Colonic mucosa (tissue), 4 donors: ENCODE results near the gene RNF183. TPM values are rescaled to one million over a fixed set of nuclear protein-coding genes. Genes with fewer than 3 reads are reported as not detected.
A peak's percentile ranks its signal among the peaks of the same experiment; 100 is the strongest.

Source experiments
- DNase-seq: peaks from one replicate; pipeline ENCODE4 v3.0.0-alpha.2; 2020
- H3K27ac ChIP-seq: fragments of 200-600 bp; one replicate; pipeline ENCODE4 v1.8.0; 2021
- H3K27me3 ChIP-seq: fragments of 200-600 bp; one replicate; pipeline ENCODE4 v1.8.0; 2021
- H3K36me3 ChIP-seq: fragments of 200-600 bp; one replicate; pipeline ENCODE4 v1.8.0; 2021
- H3K4me1 ChIP-seq: fragments of 200-600 bp; one replicate; pipeline ENCODE4 v1.8.0; 2021; ENCODE audit warnings: mild to moderate bottlenecking
- H3K4me3 ChIP-seq: fragments of 200-600 bp; one replicate; pipeline ENCODE4 v1.8.0; 2021
- H3K9ac ChIP-seq, 2 donors: one replicate each; pipeline ENCODE4 v1.7.0; 2013; ENCODE audit warnings: control low read depth in 2 of 2, low read depth in 2 of 2, low read length in 2 of 2
- H3K9me3 ChIP-seq: fragments of 200-600 bp; one replicate; pipeline ENCODE4 v1.8.0; 2021
- CTCF ChIP-seq: fragments of 200-600 bp; IDR thresholded peaks from one replicate; pipeline ENCODE4 v1.8.0; 2022; ENCODE audit warnings: antibody characterized with exemption, mild to moderate bottlenecking
- intact Hi-C: fragments of 100-400 bp; cut with DNase I; formaldehyde crosslinking; loops from one replicate; pipeline ENCODE4 v1.14.1; 2022
- total RNA-seq, 2 donors: library from RNA; stranded (reverse); fragmentation: NEBNext Ultra II Directional in 1 of 2; extraction: Animal tissue kit (Norgen Biotek cat#: 25700) in 1 of 2; gene quantifications; one replicate each; pipeline ENCODE4 v1.2.1, GENCODE V29; 2021
- donor health status: healthy.
- donor health status: DM: no; HTN: no; CAD: no.
- donor health status: DM: no; HTN: no; CAD: no.

The RNF183 gene
- total RNA-seq, 2 donors from 2014 or later, result 0.57 to 9.2 TPM

DNA sequence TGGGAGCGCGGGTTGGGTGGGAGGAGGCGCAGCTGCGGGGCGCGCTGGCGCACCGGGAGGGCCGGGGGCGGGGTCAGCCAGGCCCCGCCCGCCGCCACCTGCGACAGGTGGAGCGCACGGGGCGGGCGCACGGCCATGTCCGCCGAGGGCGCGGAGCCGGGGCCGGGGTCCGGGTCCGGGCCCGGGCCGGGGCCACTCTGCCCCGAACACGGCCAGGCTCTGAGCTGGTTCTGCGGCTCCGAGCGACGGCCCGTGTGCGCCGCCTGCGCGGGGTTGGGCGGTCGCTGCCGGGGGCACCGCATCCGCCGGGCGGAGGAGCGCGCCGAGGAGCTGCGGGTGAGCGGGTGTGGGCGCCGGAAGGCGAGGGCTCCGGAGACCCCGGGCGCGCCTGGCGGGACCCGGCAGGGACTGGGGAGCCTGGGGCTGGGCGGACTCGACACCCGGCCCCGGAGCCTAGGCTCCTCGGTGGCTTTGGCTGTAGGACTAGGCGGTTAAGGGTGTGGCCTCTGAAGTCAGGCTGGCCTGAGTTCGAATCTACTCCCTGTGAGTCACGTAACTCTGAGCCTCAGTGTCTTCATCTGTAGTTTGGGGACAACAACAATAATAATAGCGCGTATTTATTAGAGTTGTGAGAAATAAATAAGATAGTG lies 46.4 kb upstream of the RNF183 start, which contains the start of gene BSPRY:
Gene BSPRY, plus strand, starts transcription at position 97 of the 650 bp plus-strand sequence. Its CDS starts 39 bp downstream, at position 136.
- peaks cover 16% of the 10 kb centered on the region for H3K4me1 ChIP-seq
- peak within 1 kb of the TSS; percentile 70 to 75 for H3K9ac ChIP-seq
- peak within 1 kb of the TSS; percentile 67 for H3K4me3 ChIP-seq
- no peaks in the 10 kb centered on the region for H3K36me3 ChIP-seq
- no peak for TF ChIP-seq CTCF
- intact Hi-C loops, result no loop called here
- no peaks in the 10 kb centered on the region for H3K9me3 ChIP-seq
- DNase-seq, result peak; percentile 63
- H3K27ac ChIP-seq, result peak within 1 kb of the TSS; percentile 36
- no peaks in the 10 kb centered on the region for H3K27me3 ChIP-seq

- intact Hi-C loops, result no loop called here
- H3K9ac ChIP-seq, result peak overlapping the region; percentile 54 to 70
- peaks cover 21% of the 10 kb centered on the region for H3K4me1 ChIP-seq
- no peak for DNase-seq
- no peaks in the 10 kb centered on the region for H3K36me3 ChIP-seq
- H3K9me3 ChIP-seq, result no peaks in the 10 kb centered on the region
- TF ChIP-seq CTCF, result no peak
- H3K4me3 ChIP-seq, result peak overlapping the region; percentile 67
- H3K27ac ChIP-seq, result no peak overlapping the region
- H3K27me3 ChIP-seq, result no peaks in the 10 kb centered on the region
These were observed 45.9 kb upstream of the RNF183 start for GRCh38 chr9:113349066-113349444.

GRCh38 chr9:113348437-113348836 lies 45.3 kb upstream of the RNF183 start:
- Histone ChIP-seq H3K9ac (no peak overlapping the region), H3K27me3 (no peaks in the 10 kb centered on the region), H3K4me1 (peaks cover 23% of the 10 kb centered on the region), H3K9me3 (no peaks in the 10 kb centered on the region), H3K27ac (no peak overlapping the region), H3K36me3 (no peaks in the 10 kb centered on the region), H3K4me3 (no peak overlapping the region)
- DNase-seq, result no peak
- no peak for TF ChIP-seq CTCF
- intact Hi-C loops, result no loop called here

GRCh38 chr9:113345671-113346070 lies 42.5 kb upstream of the RNF183 start:
- TF ChIP-seq CTCF, result no peak
- H3K27ac ChIP-seq, result peak overlapping the region; percentile 81
- intact Hi-C loops, result no loop called here

DNA sequence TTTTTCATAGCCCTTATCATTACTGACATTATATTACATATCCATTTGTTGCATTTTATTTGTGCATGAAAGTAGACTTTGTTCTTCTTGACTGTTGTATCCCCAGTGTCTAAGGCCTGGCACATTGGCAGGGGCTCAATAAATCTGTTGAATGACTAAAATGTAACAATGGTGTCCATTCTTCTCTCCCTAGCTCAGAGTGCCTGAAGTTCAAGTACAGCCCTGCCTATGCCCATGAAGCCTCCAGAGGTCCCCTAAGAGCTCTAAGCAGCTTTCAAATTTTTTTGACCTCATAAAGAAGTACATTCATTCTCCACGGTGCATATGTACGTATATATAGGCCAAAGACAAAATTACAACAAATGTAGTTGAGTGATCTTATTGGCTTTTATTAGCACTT lies 42.0 kb upstream of the RNF183 start:
- H3K36me3 ChIP-seq, result no peaks in the 10 kb centered on the region
- no peak overlapping the region for H3K9ac ChIP-seq
- no peak for TF ChIP-seq CTCF
- H3K27ac ChIP-seq, result peak overlapping the region; percentile 81
- H3K4me3 ChIP-seq, result no peak overlapping the region
- H3K4me1 ChIP-seq, result peaks cover 19% of the 10 kb centered on the region
- no peaks in the 10 kb centered on the region for H3K27me3 ChIP-seq
- intact Hi-C loops, result no loop called here
- no peak for DNase-seq
- no peaks in the 10 kb centered on the region for H3K9me3 ChIP-seq

More at GRCh38 chr9:113345671-113346070, 42.5 kb upstream of the RNF183 start:
- DNase-seq, result no peak
- no peaks in the 10 kb centered on the region for H3K27me3 ChIP-seq
- H3K4me1 ChIP-seq, result peaks cover 23% of the 10 kb centered on the region
- no peaks in the 10 kb centered on the region for H3K36me3 ChIP-seq
- H3K4me3 ChIP-seq, result no peak overlapping the region
- H3K9me3 ChIP-seq, result no peaks in the 10 kb centered on the region
- H3K9ac ChIP-seq, result no peak overlapping the region
